ENCODE measurements around the gene FILIP1.

Gene FILIP1

DNA sequence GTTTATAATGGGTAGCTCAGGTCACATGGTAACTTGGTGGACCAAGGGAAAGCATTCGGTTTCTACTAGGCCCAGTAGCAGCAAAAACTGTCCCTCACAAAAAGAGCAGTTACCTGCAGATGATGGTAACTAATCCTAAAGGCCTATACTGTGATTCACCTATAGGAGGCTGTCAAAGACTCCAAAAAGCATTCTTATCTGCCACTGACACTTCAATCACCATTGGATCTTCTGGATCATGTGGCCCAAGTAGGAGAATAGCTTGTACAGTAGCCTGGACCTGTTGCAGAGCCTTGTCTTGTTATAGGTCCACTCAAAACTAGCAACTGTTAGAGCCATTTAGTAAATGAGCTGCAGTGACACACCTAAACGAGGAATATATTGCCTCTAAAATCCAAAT is 23.2 kb upstream of the FILIP1 start:
- Histone ChIP-seq H3K36me3 (ENCODE audit: control insufficient read depth, low read depth, low read length) (no peaks in the 10 kb centered on the region), H3K9ac (ENCODE audit: low read length) (no peak overlapping the region), H3K27ac (ENCODE audit: low read length) (no peak overlapping the region), H3K9me3 (ENCODE audit: control insufficient read depth, low read depth, low read length) (no peaks in the 10 kb centered on the region), H3K27me3 (ENCODE audit: control insufficient read depth, insufficient read depth, low read length) (no peaks in the 10 kb centered on the region), H3K4me3 (ENCODE audit: low read length) (no peak overlapping the region), H3K4me1 (ENCODE audit: control insufficient read depth, low read depth, low read length) (no peaks in the 10 kb centered on the region)

DNA sequence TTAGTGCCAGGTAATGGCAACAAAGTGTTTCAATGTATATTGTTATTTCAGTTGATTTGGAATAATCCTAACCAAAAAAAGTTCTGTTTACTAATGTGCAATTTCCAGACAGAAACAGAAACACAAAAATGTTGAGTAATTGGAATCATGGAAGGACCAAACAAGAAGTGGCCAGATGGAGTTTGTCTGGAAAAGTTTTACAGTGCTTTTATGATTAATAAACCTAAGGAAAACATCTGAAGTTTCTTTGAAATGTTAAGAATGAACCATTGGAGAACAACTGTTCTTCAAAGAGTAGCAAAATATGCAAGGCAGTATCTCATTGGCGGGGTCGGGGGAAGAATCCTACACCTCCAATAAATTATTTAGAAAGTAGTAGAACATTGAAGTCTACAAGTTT is 19.0 kb upstream of the FILIP1 start:
- Histone ChIP-seq H3K4me3 (ENCODE audit: low read length) (no peak overlapping the region), H3K4me1 (ENCODE audit: control insufficient read depth, low read depth, low read length) (no peaks in the 10 kb centered on the region), H3K27me3 (ENCODE audit: control insufficient read depth, insufficient read depth, low read length) (no peaks in the 10 kb centered on the region), H3K27ac (ENCODE audit: low read length) (no peak overlapping the region), H3K36me3 (ENCODE audit: control insufficient read depth, low read depth, low read length) (no peaks in the 10 kb centered on the region), H3K9ac (ENCODE audit: low read length) (no peak overlapping the region), H3K9me3 (ENCODE audit: control insufficient read depth, low read depth, low read length) (no peaks in the 10 kb centered on the region)

DNA sequence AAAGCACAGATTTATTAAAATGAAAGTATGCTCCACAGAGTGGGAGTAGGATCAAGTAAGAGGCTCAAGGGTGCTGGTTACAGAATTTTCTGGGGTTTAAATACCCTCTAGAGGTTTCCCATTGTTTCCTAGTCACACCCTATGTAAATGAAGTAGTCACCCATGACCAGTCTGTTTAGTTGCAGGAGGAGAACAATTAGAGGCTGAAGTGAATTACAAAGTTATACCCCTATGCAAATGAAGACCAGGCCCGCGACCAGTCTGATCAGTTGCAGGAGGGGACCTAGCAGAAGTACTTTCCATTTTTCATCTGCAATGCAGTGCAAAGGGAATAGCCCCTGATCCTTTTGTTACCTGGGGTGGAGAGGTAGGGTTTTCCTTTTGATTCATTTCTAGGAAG is 11.8 kb upstream of the FILIP1 start:
- Histone ChIP-seq H3K4me3 (ENCODE audit: low read length) (no peak overlapping the region), H3K9ac (ENCODE audit: low read length) (no peak overlapping the region), H3K4me1 (ENCODE audit: control insufficient read depth, low read depth, low read length) (peaks cover 3% of the 10 kb centered on the region), H3K36me3 (ENCODE audit: control insufficient read depth, low read depth, low read length) (no peaks in the 10 kb centered on the region), H3K27ac (ENCODE audit: low read length) (no peak overlapping the region), H3K9me3 (ENCODE audit: control insufficient read depth, low read depth, low read length) (no peaks in the 10 kb centered on the region), H3K27me3 (ENCODE audit: control insufficient read depth, insufficient read depth, low read length) (no peaks in the 10 kb centered on the region)

DNA sequence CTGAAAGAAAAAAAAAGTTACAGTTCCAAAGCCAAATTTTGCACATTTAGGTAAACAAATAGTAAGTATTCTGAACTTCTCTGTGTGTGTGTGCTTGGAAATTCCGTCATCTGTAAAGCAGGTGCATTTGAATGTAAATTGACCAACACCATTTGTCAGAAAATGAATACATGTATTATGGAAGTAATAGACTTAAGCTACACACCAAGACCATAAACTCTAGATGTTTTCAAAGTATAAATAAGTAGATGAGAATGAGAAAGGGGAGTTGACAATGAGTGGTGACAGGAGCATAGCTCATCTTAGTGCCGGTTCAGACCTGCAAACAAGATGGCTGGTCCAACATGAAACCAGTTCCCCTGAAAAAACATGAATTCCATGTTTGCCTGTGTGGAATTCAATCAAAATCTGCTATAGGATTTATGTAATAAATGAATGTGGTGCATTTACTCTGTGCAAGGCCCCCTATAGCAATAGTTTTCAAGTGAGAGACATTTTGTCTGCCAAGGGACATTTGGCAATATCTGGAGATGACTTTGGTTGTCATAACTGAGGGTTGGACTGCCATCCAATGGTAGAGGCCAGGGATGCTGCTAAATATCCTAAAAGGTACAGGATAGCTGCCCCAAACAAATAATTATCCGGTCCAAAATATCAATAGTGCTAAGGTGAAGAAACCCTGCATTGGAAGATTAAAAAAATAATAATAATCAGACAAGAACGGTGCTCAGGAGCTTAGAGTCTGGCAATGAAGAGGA is 11.0 kb upstream of the FILIP1 start:
- Histone ChIP-seq H3K27ac (ENCODE audit: low read length) (no peak overlapping the region), H3K9me3 (ENCODE audit: control insufficient read depth, low read depth, low read length) (no peaks in the 10 kb centered on the region), H3K4me1 (ENCODE audit: control insufficient read depth, low read depth, low read length) (peaks cover 3% of the 10 kb centered on the region), H3K9ac (ENCODE audit: low read length) (no peak overlapping the region), H3K27me3 (ENCODE audit: control insufficient read depth, insufficient read depth, low read length) (no peaks in the 10 kb centered on the region), H3K4me3 (ENCODE audit: low read length) (no peak overlapping the region), H3K36me3 (ENCODE audit: control insufficient read depth, low read depth, low read length) (no peaks in the 10 kb centered on the region)

DNA sequence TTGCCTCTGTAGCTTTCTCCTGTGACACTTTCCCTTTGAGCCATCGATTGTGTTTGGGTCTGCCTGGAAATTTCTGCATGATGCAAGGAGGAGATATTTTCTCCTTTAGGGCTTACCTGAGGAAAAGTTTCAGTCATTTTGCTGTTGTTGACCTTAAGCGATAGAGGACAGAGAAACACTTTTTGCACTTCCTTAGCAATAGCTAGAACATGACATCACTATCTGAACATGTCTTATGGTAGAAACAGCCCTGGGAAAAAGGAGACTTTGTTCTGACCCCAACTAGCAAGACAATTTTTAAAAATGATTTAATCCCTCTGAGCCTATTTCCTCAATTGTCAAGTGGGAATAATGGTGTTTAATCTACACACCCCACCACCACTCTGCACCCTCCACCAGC is 9.7 kb upstream of the FILIP1 start:
- Histone ChIP-seq H3K27ac (ENCODE audit: low read length) (no peak overlapping the region), H3K27me3 (ENCODE audit: control insufficient read depth, insufficient read depth, low read length) (no peaks in the 10 kb centered on the region), H3K9me3 (ENCODE audit: control insufficient read depth, low read depth, low read length) (no peaks in the 10 kb centered on the region), H3K36me3 (ENCODE audit: control insufficient read depth, low read depth, low read length) (no peaks in the 10 kb centered on the region), H3K4me3 (ENCODE audit: low read length) (no peak overlapping the region), H3K4me1 (ENCODE audit: control insufficient read depth, low read depth, low read length) (peaks cover 3% of the 10 kb centered on the region), H3K9ac (ENCODE audit: low read length) (no peak overlapping the region)

DNA sequence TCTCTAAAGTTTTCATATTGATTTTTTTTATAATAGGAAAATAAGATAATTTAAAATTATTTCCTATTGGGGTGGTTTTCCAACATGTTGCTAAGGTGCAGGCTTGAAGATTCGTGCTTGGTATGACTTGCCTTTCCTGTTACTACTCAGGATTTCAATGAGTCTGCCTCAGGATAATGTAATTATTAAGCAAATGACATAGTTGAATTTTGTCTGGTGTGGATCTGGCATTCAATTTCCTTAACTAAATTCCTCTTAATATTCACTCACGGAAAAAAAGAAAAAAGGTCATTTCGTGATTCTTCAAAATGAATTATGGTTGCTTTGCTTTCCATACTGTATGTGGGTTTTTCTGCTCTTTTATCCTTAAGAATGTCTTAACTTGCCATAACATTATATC is 9.3 kb upstream of the FILIP1 start:
- Histone ChIP-seq H3K27me3 (ENCODE audit: control insufficient read depth, insufficient read depth, low read length) (no peaks in the 10 kb centered on the region), H3K9ac (ENCODE audit: low read length) (no peak overlapping the region), H3K4me1 (ENCODE audit: control insufficient read depth, low read depth, low read length) (peaks cover 3% of the 10 kb centered on the region), H3K9me3 (ENCODE audit: control insufficient read depth, low read depth, low read length) (no peaks in the 10 kb centered on the region), H3K4me3 (ENCODE audit: low read length) (no peak overlapping the region), H3K27ac (ENCODE audit: low read length) (no peak overlapping the region), H3K36me3 (ENCODE audit: control insufficient read depth, low read depth, low read length) (no peaks in the 10 kb centered on the region)

DNA sequence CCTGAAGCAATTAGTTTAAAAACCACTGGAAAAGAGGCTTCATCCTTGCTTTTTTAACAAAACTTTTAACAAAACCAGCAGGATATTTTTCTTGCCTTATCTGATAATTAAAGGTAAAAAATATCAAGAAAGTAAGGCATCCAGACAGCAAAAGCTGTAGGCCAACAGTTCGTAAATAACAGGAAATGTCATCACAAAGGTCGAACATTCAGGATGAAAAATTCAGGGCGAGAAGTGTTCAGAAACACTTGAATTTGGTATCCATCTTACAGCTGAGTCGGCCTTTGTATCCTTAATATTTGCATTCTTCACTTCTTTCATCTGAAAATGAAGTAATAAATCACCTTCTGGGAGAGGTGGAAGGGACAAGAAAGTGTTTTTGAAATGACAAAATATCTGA is 8.2 kb upstream of the FILIP1 start:
- Histone ChIP-seq H3K4me1 (ENCODE audit: control insufficient read depth, low read depth, low read length) (peaks cover 3% of the 10 kb centered on the region), H3K9ac (ENCODE audit: low read length) (no peak overlapping the region), H3K4me3 (ENCODE audit: low read length) (no peak overlapping the region), H3K36me3 (ENCODE audit: control insufficient read depth, low read depth, low read length) (no peaks in the 10 kb centered on the region), H3K9me3 (ENCODE audit: control insufficient read depth, low read depth, low read length) (no peaks in the 10 kb centered on the region), H3K27ac (ENCODE audit: low read length) (no peak overlapping the region), H3K27me3 (ENCODE audit: control insufficient read depth, insufficient read depth, low read length) (no peaks in the 10 kb centered on the region)

DNA sequence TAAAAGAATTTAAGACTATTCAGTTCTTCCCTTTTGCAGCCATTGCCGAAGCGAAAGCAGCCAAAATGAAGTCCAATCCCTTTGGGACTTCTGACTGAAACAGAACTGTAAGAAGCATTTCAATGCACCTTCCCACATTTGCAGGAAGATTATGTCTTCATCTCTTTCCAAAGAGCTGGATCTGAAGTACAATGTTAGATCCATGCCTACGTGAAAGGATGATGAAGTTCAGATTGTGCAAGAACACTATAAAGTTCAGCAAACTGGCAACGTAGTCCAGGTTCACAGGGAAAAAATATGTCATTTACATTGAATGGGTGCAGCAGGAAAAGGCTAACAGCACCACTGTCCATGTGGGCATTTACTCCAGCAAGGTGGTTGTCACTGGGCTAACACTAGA is 6.0 kb upstream of the FILIP1 start:
- no peaks in the 10 kb centered on the region for H3K27me3 ChIP-seq (ENCODE audit: control insufficient read depth, insufficient read depth, low read length)
- H3K36me3 ChIP-seq (ENCODE audit: control insufficient read depth, low read depth, low read length), result no peaks in the 10 kb centered on the region
- no peaks in the 10 kb centered on the region for H3K9me3 ChIP-seq (ENCODE audit: control insufficient read depth, low read depth, low read length)
- no peak overlapping the region for H3K27ac ChIP-seq (ENCODE audit: low read length)
- H3K4me3 ChIP-seq (ENCODE audit: low read length), result no peak overlapping the region
- H3K4me1 ChIP-seq (ENCODE audit: control insufficient read depth, low read depth, low read length), result no peaks in the 10 kb centered on the region
- no peak overlapping the region for H3K9ac ChIP-seq (ENCODE audit: low read length)

DNA sequence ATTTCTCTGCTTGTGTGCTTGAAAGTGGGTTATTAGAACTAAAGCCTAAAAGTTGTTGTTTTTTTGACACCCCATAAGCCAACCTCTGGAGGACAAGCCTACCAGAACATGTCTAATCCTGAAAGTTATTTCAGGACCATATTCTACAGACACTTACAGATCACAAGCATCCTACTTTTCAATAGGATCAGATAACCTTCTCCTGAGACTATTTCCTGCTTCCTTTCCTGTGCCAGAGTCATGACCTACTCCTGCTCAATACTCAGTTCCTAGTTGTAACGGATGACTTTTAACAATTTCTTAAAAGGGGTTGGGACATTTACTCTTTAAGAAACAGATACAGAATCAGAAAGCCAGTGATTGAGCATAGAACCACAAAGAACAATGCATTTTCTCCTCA is 5.3 kb upstream of the FILIP1 start:
- no peaks in the 10 kb centered on the region for H3K36me3 ChIP-seq (ENCODE audit: control insufficient read depth, low read depth, low read length)
- no peak overlapping the region for H3K9ac ChIP-seq (ENCODE audit: low read length)

DNA sequence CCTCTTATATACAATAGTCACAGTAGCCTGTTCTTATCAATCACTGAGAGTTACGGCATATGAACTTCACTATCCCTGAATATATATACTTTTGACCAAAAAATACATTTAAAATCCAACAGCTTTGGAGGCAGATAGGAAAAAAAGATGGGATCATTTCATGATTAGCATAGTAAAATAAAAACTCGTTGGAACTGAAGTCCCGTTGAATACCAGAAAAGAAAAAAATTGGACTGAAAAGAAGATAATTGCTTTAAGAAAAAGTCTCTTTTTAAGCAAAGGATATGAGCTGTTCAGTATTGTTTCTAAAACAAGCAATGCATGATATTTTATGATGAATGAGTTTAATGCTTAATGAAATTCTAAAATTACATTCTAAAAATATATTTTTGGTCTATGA is 4.4 kb upstream of the FILIP1 start:
- no peaks in the 10 kb centered on the region for H3K36me3 ChIP-seq (ENCODE audit: control insufficient read depth, low read depth, low read length)
- H3K4me1 ChIP-seq (ENCODE audit: control insufficient read depth, low read depth, low read length), result peaks cover 7% of the 10 kb centered on the region
- H3K9ac ChIP-seq (ENCODE audit: low read length), result no peak overlapping the region
- H3K9me3 ChIP-seq (ENCODE audit: control insufficient read depth, low read depth, low read length), result no peaks in the 10 kb centered on the region
- no peak overlapping the region for H3K27ac ChIP-seq (ENCODE audit: low read length)
- no peak overlapping the region for H3K4me3 ChIP-seq (ENCODE audit: low read length)
- no peaks in the 10 kb centered on the region for H3K27me3 ChIP-seq (ENCODE audit: control insufficient read depth, insufficient read depth, low read length)

More for the DNA sequence above, 5.3 kb upstream of the FILIP1 start:
- H3K4me3 ChIP-seq (ENCODE audit: low read length), result no peak overlapping the region
- no peaks in the 10 kb centered on the region for H3K9me3 ChIP-seq (ENCODE audit: control insufficient read depth, low read depth, low read length)
- H3K27ac ChIP-seq (ENCODE audit: low read length), result no peak overlapping the region
- H3K4me1 ChIP-seq (ENCODE audit: control insufficient read depth, low read depth, low read length), result peaks cover 2% of the 10 kb centered on the region
- no peaks in the 10 kb centered on the region for H3K27me3 ChIP-seq (ENCODE audit: control insufficient read depth, insufficient read depth, low read length)

DNA sequence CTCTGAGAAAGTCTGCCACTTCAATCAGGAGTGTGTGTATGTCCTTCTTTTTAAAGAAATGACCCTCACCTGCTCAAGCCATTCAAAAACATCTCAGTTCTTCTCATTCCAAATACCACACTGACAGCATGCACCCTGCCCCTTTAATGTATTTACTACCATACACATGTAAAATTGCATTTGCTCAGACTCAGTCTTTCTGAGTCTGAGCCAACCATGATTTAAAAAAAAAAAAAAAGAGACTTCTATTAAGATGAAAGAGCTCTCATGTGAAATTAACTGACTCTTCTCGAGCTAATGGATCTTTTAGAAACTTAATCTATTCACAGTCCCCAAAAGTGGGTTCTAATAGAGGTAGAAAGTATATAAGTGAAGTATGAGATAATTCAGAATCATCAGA is 1.4 kb upstream of the FILIP1 start:
- no peaks in the 10 kb centered on the region for H3K9me3 ChIP-seq (ENCODE audit: control insufficient read depth, low read depth, low read length)
- peaks cover 7% of the 10 kb centered on the region for H3K4me1 ChIP-seq (ENCODE audit: control insufficient read depth, low read depth, low read length)
- no peaks in the 10 kb centered on the region for H3K36me3 ChIP-seq (ENCODE audit: control insufficient read depth, low read depth, low read length)
- H3K27ac ChIP-seq (ENCODE audit: low read length), result no peak overlapping the region
- no peaks in the 10 kb centered on the region for H3K27me3 ChIP-seq (ENCODE audit: control insufficient read depth, insufficient read depth, low read length)
- H3K9ac ChIP-seq (ENCODE audit: low read length), result no peak overlapping the region
- no peak overlapping the region for H3K4me3 ChIP-seq (ENCODE audit: low read length)

DNA sequence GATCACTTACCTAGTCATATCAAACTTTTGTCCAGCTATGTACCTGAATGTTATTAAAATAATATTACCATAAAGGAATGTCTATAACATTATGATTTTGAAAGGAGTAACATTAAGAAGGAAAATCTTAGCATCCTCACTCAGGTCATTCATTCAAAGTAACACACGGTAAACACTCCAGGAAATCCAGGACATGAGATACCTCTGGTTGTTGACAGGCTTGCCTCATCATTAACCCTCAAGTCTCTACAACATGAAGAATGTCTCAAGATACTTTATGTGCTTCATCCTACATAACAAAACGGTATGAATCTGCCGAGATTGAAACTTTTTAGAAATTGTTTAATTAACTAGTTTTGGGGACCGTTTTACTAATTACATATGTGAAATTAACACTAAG is 690 bp upstream of the FILIP1 start:
- Histone ChIP-seq H3K9me3 (ENCODE audit: control insufficient read depth, low read depth, low read length) (no peaks in the 10 kb centered on the region), H3K36me3 (ENCODE audit: control insufficient read depth, low read depth, low read length) (no peaks in the 10 kb centered on the region), H3K4me1 (ENCODE audit: control insufficient read depth, low read depth, low read length) (peaks cover 7% of the 10 kb centered on the region), H3K9ac (ENCODE audit: low read length) (no peak overlapping the region), H3K27me3 (ENCODE audit: control insufficient read depth, insufficient read depth, low read length) (no peaks in the 10 kb centered on the region), H3K27ac (ENCODE audit: low read length) (no peak overlapping the region), H3K4me3 (ENCODE audit: low read length) (no peak overlapping the region)

All from iPS-18a (cell line).